Uterine smooth muscle cell (primary cell): ENCODE results near the gene GHSR. TPM values are rescaled to one million over a fixed set of nuclear protein-coding genes. Genes with fewer than 3 reads are reported as not detected.

Source experiments
- total RNA-seq: library from RNA; depleted of rRNA; stranded (reverse); fragments of >200 nt; gene quantifications from 2 replicates; pipeline ENCODE4 v1.2.3, GENCODE V29; 2014

Gene GHSR, protein sequence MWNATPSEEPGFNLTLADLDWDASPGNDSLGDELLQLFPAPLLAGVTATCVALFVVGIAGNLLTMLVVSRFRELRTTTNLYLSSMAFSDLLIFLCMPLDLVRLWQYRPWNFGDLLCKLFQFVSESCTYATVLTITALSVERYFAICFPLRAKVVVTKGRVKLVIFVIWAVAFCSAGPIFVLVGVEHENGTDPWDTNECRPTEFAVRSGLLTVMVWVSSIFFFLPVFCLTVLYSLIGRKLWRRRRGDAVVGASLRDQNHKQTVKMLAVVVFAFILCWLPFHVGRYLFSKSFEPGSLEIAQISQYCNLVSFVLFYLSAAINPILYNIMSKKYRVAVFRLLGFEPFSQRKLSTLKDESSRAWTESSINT
- 0.12 TPM in 1 of 2 replicates, not detected in the other for total RNA-seq

DNA sequence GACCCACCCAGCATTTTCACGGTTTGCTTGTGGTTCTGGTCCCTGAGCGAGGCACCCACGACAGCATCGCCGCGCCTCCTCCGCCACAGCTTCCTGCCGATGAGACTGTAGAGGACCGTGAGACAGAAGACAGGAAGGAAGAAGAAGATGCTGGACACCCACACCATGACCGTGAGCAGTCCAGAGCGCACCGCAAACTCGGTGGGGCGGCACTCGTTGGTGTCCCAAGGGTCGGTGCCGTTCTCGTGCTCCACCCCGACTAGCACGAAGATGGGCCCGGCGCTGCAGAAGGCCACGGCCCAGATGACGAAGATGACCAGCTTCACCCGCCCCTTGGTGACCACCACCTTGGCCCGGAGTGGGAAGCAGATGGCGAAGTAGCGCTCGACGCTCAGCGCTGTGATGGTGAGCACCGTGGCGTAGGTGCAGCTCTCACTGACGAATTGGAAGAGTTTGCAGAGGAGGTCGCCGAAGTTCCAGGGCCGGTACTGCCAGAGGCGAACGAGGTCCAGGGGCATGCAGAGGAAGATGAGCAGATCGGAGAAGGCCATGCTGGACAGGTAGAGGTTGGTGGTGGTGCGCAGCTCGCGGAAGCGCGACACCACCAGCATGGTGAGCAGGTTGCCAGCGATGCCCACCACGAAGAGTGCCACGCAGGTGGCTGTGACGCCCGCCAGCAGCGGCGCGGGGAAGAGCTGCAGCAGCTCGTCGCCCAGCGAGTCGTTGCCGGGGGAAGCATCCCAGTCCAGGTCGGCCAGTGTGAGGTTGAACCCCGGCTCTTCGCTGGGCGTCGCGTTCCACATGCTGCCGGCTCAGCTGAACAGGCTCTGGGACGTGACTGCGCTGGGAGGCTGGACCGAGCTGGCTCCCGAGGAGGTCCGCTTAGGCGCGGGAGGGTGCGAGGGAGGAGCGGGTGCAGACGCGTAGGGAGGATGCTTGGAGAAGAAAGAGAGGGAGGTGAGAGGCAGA lies at the start of gene GHSR:
Gene GHSR, minus strand, starts transcription at position 846 of the 969 bp plus-strand sequence. Its CDS starts 43 bp downstream, at position 803.

Other genes starting within 250 kb of the GHSR start
- gene TNFSF10, start 75.0 kb upstream of the GHSR start, total RNA-seq, result 1.4 and 2.0 TPM in 2 replicates